HG03439 (cell line): ENCODE measurements around the gene LKAAEAR1.
"Not testable (repeated sequence)": the region's sequence is repeated elsewhere in the genome, so short reads cannot be mapped to it uniquely, and the experiment has no call there.

Source experiments
- ATAC-seq: cut with Tn5 transposase; IDR thresholded peaks from one replicate; pipeline ENCODE4 v1.9.1; 2021; ENCODE audit warnings: mild to moderate bottlenecking, moderate library complexity; ENCODE audit not compliant: unreplicated experiment

Gene LKAAEAR1

GRCh38 chr20:64099880-64100565 is 15.8 kb upstream of the LKAAEAR1 start:
- ATAC-seq = no peak

DNA sequence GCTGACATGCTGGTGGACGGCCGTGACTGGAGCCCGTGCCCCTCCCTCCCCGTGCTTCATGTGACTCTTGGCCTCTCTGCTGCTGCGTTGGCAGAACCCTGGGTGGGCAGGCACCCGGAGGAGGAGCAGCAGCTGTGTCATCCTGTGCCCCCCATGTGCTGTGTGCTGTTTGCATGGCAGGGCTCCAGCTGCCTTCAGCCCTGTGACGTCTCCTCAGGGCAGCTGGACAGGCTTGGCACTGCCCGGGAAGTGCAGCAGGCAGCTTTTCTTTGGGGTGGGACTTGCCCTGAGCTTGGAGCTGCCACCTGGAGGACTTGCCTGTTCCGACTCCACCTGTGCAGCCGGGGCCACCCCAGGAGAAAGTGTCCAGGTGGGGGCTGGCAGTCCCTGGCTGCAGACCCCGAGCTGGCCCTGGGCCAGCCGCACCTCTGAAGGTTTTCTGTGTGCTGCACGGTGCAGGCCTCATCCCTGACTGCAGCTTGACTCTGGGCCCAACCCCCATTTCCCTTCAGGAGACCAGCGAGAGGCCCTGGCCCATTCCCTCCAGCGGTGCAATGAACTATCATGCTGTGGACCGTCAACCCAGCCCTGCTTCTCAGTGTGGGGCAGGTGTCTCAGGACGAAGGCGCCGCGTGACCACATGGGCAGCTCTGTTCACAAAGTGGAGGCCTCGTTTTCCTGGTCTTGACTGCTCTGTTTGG is 15.0 kb upstream of the LKAAEAR1 start:
- no peak for ATAC-seq

- ATAC-seq = no peak
Measured at GRCh38 chr20:64098471-64099013, 14.3 kb upstream of the LKAAEAR1 start.

- no peak for ATAC-seq
Measured at GRCh38 chr20:64096535-64096934, 12.3 kb upstream of the LKAAEAR1 start.

DNA sequence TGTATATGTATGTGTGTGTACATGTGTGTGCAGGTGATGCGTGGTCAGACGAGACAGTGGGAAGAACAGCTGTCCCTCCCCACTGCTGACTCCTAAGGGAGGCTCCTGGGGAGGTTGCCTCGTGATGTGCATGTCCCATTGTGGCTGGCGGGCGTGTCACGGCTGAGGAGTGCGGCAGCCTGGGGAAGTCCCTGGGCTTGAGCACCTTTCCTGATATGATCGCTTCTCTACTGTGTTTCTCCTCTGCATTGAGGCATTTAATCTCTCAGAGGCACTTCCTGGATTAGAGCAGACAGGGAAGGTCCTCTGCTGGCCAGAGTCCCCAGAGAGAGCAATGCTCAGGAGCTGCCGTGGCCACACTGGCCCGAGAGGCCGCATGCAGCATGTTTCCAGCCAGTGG is 11.7 kb upstream of the LKAAEAR1 start:
- no peak for ATAC-seq

DNA sequence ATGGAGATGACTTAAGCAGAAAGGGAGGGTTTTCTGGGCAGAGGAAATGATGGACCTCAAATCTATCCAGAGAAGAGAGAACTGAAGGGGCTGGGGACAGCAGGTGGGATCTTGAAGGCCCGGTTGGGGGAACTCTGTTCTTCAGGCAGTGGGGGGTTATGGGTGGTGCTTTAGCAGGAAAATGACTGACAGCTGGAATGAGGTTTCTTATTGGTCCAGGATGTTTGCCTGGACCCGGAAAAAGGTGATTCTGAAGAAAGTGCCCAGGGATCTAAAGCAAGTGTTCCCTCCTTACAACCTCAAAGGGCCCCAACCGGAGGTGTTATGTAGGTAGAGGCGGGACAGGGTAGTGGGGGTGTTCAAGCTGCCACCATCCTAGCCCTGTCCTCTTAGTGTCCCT is 11.3 kb upstream of the LKAAEAR1 start:
- no peak for ATAC-seq

- ATAC-seq = no peak
Measured at GRCh38 chr20:64093013-64093503, 8.9 kb upstream of the LKAAEAR1 start.

GRCh38 chr20:64092258-64093012 is 8.2 kb upstream of the LKAAEAR1 start:
- ATAC-seq = no peak

- ATAC-seq = no peak
Measured at GRCh38 chr20:64091770-64092169, 7.6 kb upstream of the LKAAEAR1 start.

- ATAC-seq = no peak
Measured at GRCh38 chr20:64091340-64091739, 7.1 kb upstream of the LKAAEAR1 start.

GRCh38 chr20:64090165-64090564 is 6.0 kb upstream of the LKAAEAR1 start:
- no peak for ATAC-seq

DNA sequence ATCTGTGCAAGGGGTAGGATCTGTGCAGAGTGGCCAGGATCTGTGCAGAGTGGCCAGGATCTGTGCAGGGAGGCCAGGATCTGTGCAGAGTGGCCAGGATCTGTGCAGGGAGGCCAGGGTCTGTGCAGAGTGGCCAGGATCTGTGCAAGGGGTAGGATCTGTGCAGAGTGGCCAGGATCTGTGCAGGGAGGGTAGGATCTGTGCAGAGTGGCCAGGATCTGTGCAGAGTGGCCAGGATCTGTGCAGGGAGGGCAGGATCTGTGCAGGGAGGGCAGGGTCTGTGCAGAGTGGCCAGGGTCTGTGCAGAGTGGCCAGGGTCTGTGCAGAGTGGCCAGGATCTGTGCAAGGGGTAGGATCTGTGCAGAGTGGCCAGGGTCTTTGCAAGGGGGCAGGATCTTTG is 4.4 kb upstream of the LKAAEAR1 start:
- ATAC-seq = not testable (repeated sequence)

GRCh38 chr20:64087226-64087825 is 3.1 kb upstream of the LKAAEAR1 start:
- ATAC-seq = not testable (repeated sequence)

DNA sequence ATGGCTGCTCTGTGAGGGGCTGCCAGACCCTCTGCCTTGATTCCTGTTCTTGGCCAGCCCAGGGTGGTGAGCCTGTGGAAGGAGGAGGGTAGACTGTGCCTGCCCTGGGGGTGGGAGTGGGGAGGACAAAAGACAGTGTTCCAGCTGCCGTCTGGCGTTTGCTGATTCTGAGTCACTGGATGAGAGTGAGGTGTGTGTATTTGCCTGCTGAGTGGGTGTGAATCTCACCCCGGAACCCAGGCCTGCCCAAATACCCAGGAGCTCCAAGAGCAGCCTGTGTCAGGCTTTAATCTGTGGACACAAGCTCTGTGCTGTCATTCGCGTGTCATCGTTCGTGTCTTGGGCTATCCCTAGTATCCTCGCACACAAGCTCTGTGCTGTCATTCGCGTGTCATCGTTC is 2.6 kb upstream of the LKAAEAR1 start:
- ATAC-seq = no peak

GRCh38 chr20:64084685-64085152 is 521 bp upstream of the LKAAEAR1 start:
- no peak for ATAC-seq

GRCh38 chr20:64083378-64083803 is 807 bp downstream of the LKAAEAR1 start:
- no peak for ATAC-seq

GRCh38 chr20:64082820-64083377 is 1.3 kb downstream of the LKAAEAR1 start:
- no peak for ATAC-seq

GRCh38 chr20:64082126-64082731 is 2.0 kb downstream of the LKAAEAR1 start:
- ATAC-seq = no peak

- no peak for ATAC-seq
Measured at GRCh38 chr20:64081624-64081964, 2.6 kb downstream of the LKAAEAR1 start.
